ENCODE measurements around the gene EVI5L. TPM values are rescaled to one million over a fixed set of nuclear protein-coding genes. Genes with fewer than 3 reads are reported as not detected.

EVI5L gene
- total and polyA plus RNA-seq, 4 donors: 1.4 to 5.0 (median 4.4) TPM

DNA sequence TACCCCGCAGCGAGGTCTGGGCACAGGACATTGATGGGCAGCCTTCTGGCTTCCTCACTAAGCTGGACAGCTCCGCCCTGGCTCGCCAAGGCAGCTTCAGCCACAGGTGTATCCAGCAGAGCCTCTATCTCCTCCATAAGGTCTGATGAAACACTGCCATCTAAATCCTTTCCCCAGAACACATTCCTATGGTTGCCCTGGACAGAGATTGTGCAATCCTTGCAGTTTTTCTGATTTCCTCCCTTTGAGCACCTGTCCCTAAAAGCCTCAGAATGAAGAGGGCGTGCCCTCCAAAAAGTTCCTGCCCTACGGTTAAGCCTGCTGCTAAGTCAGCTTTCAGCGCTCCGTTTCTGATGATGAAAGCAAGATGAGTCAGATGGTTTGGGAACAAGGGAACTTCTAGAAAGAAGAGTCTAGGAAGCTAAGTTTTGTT is 46.0 kb upstream of the EVI5L start:
- no peak for DNase-seq (ENCODE audit: low spot score)
- H3K27me3 ChIP-seq (ENCODE audit: control insufficient read depth in 4 of 4, insufficient read depth in 4 of 4, low read length in 3 of 4): peaks cover 0 to 2% (median under 1%) of the 10 kb centered on the region in 4 donors
- H3K4me1 ChIP-seq (ENCODE audit: control insufficient read depth in 4 of 4, insufficient read depth in 4 of 4, low read length in 3 of 4): peaks cover 0 to 5% (median 1%) of the 10 kb centered on the region in 4 donors
- no peak overlapping the region for H3K4me3 ChIP-seq (ENCODE audit: low read depth in 1 of 3, low read length in 3 of 3)
- H3K9ac ChIP-seq (ENCODE audit: low read depth in 1 of 2, low read length in 2 of 2): no peak overlapping the region
- WGBS: 28% methylated on average over 8 of the region's 8 CpGs
- H3K36me3 ChIP-seq (ENCODE audit: control insufficient read depth in 4 of 4, insufficient read depth in 3 of 4, low read depth in 1 of 4, low read length in 3 of 4): peaks cover 0 to 1% (median 0%) of the 10 kb centered on the region in 4 donors
- H3K27ac ChIP-seq (ENCODE audit: low read depth in 1 of 2, low read length in 2 of 2): no peak overlapping the region
- H3K9me3 ChIP-seq (ENCODE audit: control insufficient read depth in 4 of 4, low read length in 3 of 4): peaks cover 0 to 3% (median 0%) of the 10 kb centered on the region in 4 donors
- TF ChIP-seq, protein P1, sequence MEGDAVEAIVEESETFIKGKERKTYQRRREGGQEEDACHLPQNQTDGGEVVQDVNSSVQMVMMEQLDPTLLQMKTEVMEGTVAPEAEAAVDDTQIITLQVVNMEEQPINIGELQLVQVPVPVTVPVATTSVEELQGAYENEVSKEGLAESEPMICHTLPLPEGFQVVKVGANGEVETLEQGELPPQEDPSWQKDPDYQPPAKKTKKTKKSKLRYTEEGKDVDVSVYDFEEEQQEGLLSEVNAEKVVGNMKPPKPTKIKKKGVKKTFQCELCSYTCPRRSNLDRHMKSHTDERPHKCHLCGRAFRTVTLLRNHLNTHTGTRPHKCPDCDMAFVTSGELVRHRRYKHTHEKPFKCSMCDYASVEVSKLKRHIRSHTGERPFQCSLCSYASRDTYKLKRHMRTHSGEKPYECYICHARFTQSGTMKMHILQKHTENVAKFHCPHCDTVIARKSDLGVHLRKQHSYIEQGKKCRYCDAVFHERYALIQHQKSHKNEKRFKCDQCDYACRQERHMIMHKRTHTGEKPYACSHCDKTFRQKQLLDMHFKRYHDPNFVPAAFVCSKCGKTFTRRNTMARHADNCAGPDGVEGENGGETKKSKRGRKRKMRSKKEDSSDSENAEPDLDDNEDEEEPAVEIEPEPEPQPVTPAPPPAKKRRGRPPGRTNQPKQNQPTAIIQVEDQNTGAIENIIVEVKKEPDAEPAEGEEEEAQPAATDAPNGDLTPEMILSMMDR (IDR thresholded peaks at IDR 0.05; ENCODE audit: low read depth, low read length, missing input control): no peak
- TF ChIP-seq GABPA (IDR thresholded peaks at IDR 0.05 in 1 of 2, conservative IDR thresholded peaks at IDR 0.05 in 1 of 2) (no peak), SP1 (IDR thresholded peaks at IDR 0.05) (no peak), HNF4G (IDR thresholded peaks at IDR 0.05) (no peak), YY1 (IDR thresholded peaks at IDR 0.05) (no peak), RXRA (IDR thresholded peaks at IDR 0.05) (no peak), RAD21 (IDR thresholded peaks at IDR 0.05) (no peak), HNF4A (conservative IDR thresholded peaks at IDR 0.05) (no peak), NR2F2 (IDR thresholded peaks at IDR 0.05) (no peak), TAF1 (conservative IDR thresholded peaks at IDR 0.05) (no peak)
- TF ChIP-seq, protein P2, sequence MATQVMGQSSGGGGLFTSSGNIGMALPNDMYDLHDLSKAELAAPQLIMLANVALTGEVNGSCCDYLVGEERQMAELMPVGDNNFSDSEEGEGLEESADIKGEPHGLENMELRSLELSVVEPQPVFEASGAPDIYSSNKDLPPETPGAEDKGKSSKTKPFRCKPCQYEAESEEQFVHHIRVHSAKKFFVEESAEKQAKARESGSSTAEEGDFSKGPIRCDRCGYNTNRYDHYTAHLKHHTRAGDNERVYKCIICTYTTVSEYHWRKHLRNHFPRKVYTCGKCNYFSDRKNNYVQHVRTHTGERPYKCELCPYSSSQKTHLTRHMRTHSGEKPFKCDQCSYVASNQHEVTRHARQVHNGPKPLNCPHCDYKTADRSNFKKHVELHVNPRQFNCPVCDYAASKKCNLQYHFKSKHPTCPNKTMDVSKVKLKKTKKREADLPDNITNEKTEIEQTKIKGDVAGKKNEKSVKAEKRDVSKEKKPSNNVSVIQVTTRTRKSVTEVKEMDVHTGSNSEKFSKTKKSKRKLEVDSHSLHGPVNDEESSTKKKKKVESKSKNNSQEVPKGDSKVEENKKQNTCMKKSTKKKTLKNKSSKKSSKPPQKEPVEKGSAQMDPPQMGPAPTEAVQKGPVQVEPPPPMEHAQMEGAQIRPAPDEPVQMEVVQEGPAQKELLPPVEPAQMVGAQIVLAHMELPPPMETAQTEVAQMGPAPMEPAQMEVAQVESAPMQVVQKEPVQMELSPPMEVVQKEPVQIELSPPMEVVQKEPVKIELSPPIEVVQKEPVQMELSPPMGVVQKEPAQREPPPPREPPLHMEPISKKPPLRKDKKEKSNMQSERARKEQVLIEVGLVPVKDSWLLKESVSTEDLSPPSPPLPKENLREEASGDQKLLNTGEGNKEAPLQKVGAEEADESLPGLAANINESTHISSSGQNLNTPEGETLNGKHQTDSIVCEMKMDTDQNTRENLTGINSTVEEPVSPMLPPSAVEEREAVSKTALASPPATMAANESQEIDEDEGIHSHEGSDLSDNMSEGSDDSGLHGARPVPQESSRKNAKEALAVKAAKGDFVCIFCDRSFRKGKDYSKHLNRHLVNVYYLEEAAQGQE (IDR thresholded peaks at IDR 0.05): no peak
- TF ChIP-seq, protein P3, sequence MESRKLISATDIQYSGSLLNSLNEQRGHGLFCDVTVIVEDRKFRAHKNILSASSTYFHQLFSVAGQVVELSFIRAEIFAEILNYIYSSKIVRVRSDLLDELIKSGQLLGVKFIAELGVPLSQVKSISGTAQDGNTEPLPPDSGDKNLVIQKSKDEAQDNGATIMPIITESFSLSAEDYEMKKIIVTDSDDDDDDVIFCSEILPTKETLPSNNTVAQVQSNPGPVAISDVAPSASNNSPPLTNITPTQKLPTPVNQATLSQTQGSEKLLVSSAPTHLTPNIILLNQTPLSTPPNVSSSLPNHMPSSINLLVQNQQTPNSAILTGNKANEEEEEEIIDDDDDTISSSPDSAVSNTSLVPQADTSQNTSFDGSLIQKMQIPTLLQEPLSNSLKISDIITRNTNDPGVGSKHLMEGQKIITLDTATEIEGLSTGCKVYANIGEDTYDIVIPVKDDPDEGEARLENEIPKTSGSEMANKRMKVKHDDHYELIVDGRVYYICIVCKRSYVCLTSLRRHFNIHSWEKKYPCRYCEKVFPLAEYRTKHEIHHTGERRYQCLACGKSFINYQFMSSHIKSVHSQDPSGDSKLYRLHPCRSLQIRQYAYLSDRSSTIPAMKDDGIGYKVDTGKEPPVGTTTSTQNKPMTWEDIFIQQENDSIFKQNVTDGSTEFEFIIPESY (IDR thresholded peaks at IDR 0.05): no peak
- TF ChIP-seq, protein P4, sequence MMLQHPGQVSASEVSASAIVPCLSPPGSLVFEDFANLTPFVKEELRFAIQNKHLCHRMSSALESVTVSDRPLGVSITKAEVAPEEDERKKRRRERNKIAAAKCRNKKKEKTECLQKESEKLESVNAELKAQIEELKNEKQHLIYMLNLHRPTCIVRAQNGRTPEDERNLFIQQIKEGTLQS (IDR thresholded peaks at IDR 0.05): no peak

DNA sequence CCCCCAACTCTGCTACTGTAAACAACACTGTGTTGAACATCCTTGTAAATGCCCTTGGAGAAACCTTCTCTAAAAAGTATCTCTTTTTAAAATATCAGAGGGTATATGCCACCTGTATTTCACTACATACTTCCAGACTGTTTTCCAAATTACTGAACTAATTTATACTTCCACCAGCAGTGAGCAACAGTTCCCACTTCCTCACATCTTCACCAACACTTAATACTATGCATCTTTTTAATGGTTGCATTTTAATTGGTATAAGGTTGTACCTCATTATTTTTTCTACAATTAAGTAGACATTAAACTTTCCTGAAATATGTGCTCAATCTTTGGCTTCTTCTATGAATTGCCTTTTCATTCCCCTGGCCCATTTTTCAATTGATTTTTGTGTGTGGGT is 45.2 kb upstream of the EVI5L start:
- no peak overlapping the region for H3K27ac ChIP-seq (ENCODE audit: low read depth in 1 of 2, low read length in 2 of 2)
- peaks cover 0 to 8% (median 2%) of the 10 kb centered on the region in 4 donors for H3K4me1 ChIP-seq (ENCODE audit: control insufficient read depth in 4 of 4, insufficient read depth in 4 of 4, low read length in 3 of 4)
- no peak for DNase-seq (ENCODE audit: low spot score)
- H3K27me3 ChIP-seq (ENCODE audit: control insufficient read depth in 4 of 4, insufficient read depth in 4 of 4, low read length in 3 of 4): peaks cover 0 to 2% (median 2%) of the 10 kb centered on the region in 4 donors
- peaks cover 0 to 1% (median 0%) of the 10 kb centered on the region in 4 donors for H3K36me3 ChIP-seq (ENCODE audit: control insufficient read depth in 4 of 4, insufficient read depth in 3 of 4, low read depth in 1 of 4, low read length in 3 of 4)
- no peak overlapping the region for H3K9ac ChIP-seq (ENCODE audit: low read depth in 1 of 2, low read length in 2 of 2)
- TF ChIP-seq HNF4G (IDR thresholded peaks at IDR 0.05): no peak
- no peak for TF ChIP-seq FOXA2 (IDR thresholded peaks at IDR 0.05)
- no peak for TF ChIP-seq EGR1 (IDR thresholded peaks at IDR 0.05; ENCODE audit: low read depth in 2 of 2)
- H3K4me3 ChIP-seq (ENCODE audit: low read depth in 1 of 3, low read length in 3 of 3): no peak overlapping the region
- H3K9me3 ChIP-seq (ENCODE audit: control insufficient read depth in 4 of 4, low read length in 3 of 4): no peaks in the 10 kb centered on the region
